ENCODE results near the gene DNAAF8. TPM values are rescaled to one million over a fixed set of nuclear protein-coding genes. Genes with fewer than 3 reads are reported as not detected.
"Not testable (repeated sequence)": the region's sequence is repeated elsewhere in the genome, so short reads cannot be mapped to it uniquely, and the experiment has no call there.

DNAAF8 gene
- total RNA-seq, 4 donors from 2014 or later, result 0.21 to 0.42 (median 0.38) TPM; not detected in 1

GRCh38 chr16:4777339-4778049 lies 43.2 kb downstream of the DNAAF8 start:
- no peak for TF ChIP-seq CTCF (IDR thresholded peaks at IDR 0.05)
- no peak for TF ChIP-seq POLR2A (IDR thresholded peaks at IDR 0.05)
- WGBS, 2 donors, result 79 to 87% methylated on average over 11 of the region's 17 CpGs
- DNase-seq, result no peak
- no peak overlapping the region for H3K27ac ChIP-seq
- no peak overlapping the region for H3K4me3 ChIP-seq
- H3K4me1 ChIP-seq, result no peaks in the 10 kb centered on the region
- intact Hi-C loops (cut with DNase I), result no loop called here
- no peaks in the 10 kb centered on the region for H3K9me3 ChIP-seq
- H3K36me3 ChIP-seq, result no peaks in the 10 kb centered on the region
- peaks cover 0 to 4% (median 0%) of the 10 kb centered on the region in 4 donors for H3K27me3 ChIP-seq

GRCh38 chr16:4778050-4778392 lies 43.7 kb downstream of the DNAAF8 start:
- Histone ChIP-seq H3K4me3 (no peak overlapping the region), H3K9me3 (no peaks in the 10 kb centered on the region), H3K36me3 (no peaks in the 10 kb centered on the region), H3K27ac (no peak overlapping the region), H3K27me3 (peaks cover 0 to 4% (median 0%) of the 10 kb centered on the region in 4 donors), H3K4me1 (no peaks in the 10 kb centered on the region)
- TF ChIP-seq POLR2A (IDR thresholded peaks at IDR 0.05) (no peak), CTCF (IDR thresholded peaks at IDR 0.05) (no peak)
- WGBS, 2 donors, result 93 to 97% methylated on average over 4 to 5 of the region's 5 CpGs
- intact Hi-C loops (cut with DNase I), result no loop called here
- DNase-seq, result no peak

GRCh38 chr16:4780235-4780634 lies 45.9 kb downstream of the DNAAF8 start:
- DNase-seq, result no peak
- H3K27me3 ChIP-seq, result peaks cover 0 to 4% (median 0%) of the 10 kb centered on the region in 4 donors
- H3K9me3 ChIP-seq, result no peaks in the 10 kb centered on the region
- no peak for TF ChIP-seq CTCF (IDR thresholded peaks at IDR 0.05)
- TF ChIP-seq POLR2A (IDR thresholded peaks at IDR 0.05), result no peak
- 62 to 70% methylated on average over 3 to 4 of the region's 4 CpGs for WGBS, 2 donors
- H3K36me3 ChIP-seq, result no peaks in the 10 kb centered on the region
- intact Hi-C loops (cut with DNase I), result no loop called here
- no peaks in the 10 kb centered on the region for H3K4me1 ChIP-seq
- no peak overlapping the region for H3K4me3 ChIP-seq
- H3K27ac ChIP-seq, result no peak overlapping the region

- H3K36me3 ChIP-seq, result no peaks in the 10 kb centered on the region
- intact Hi-C loops (cut with DNase I), result no loop called here
- no peak for TF ChIP-seq CTCF (IDR thresholded peaks at IDR 0.05)
- no peak for TF ChIP-seq POLR2A (IDR thresholded peaks at IDR 0.05)
- H3K9me3 ChIP-seq, result no peaks in the 10 kb centered on the region
- WGBS, 2 donors, result 83 to 86% methylated on average over 14 of the region's 25 CpGs
- no peak for DNase-seq
- H3K27ac ChIP-seq, result no peak overlapping the region
- no peaks in the 10 kb centered on the region for H3K27me3 ChIP-seq
- peaks cover 0 to 14% (median 4%) of the 10 kb centered on the region in 3 donors for H3K4me1 ChIP-seq
- H3K4me3 ChIP-seq, result no peak overlapping the region
Measured at GRCh38 chr16:4783251-4783950, 49.1 kb downstream of the DNAAF8 start.

- no peaks in the 10 kb centered on the region for H3K36me3 ChIP-seq
- H3K9me3 ChIP-seq, result no peaks in the 10 kb centered on the region
- no peaks in the 10 kb centered on the region for H3K27me3 ChIP-seq
- intact Hi-C loops (cut with DNase I), result no loop called here
- peaks cover 0 to 14% (median 4%) of the 10 kb centered on the region in 3 donors for H3K4me1 ChIP-seq
- WGBS, 2 donors, result 50 to 80% methylated on average over 1 to 3 of the region's 16 CpGs
- DNase-seq, result no peak
- H3K4me3 ChIP-seq, result no peak overlapping the region
- H3K27ac ChIP-seq, result no peak overlapping the region
- TF ChIP-seq CTCF (IDR thresholded peaks at IDR 0.05), result no peak
- TF ChIP-seq POLR2A (IDR thresholded peaks at IDR 0.05), result no peak
Measured at GRCh38 chr16:4783951-4784336, 49.6 kb downstream of the DNAAF8 start.

- intact Hi-C loops (cut with DNase I), result not testable (repeated sequence)
Measured at GRCh38 chr16:4784444-4784987, 50.2 kb downstream of the DNAAF8 start.

More at GRCh38 chr16:4784444-4784987, 50.2 kb downstream of the DNAAF8 start:
- peaks cover 0 to 14% (median 4%) of the 10 kb centered on the region in 3 donors for H3K4me1 ChIP-seq
- not testable (repeated sequence) for H3K4me3 ChIP-seq, H3K27me3 ChIP-seq, H3K36me3 ChIP-seq, H3K27ac ChIP-seq, H3K9me3 ChIP-seq, DNase-seq
- 78 to 96% methylated on average over 6 to 14 of the region's 14 CpGs for WGBS, 2 donors
